A549 treated with AZD2906 at 1 μM for 4 hours (cell line): Measurements from ENCODE around the gene SLC22A17. TPM values are rescaled to one million over a fixed set of nuclear protein-coding genes. Genes with fewer than 3 reads are reported as not detected.

Experiments
- total RNA-seq: library from RNA; stranded (reverse); fragments of 200-300 nt; extraction: Qiagen RNA extraction; gene quantifications from 5 replicates; pipeline ENCODE4 v1.2.3, GENCODE V29; 2022

SLC22A17 gene
- 5.5 to 7.4 TPM (median 6.7 TPM) in 5 replicates for total RNA-seq

DNA sequence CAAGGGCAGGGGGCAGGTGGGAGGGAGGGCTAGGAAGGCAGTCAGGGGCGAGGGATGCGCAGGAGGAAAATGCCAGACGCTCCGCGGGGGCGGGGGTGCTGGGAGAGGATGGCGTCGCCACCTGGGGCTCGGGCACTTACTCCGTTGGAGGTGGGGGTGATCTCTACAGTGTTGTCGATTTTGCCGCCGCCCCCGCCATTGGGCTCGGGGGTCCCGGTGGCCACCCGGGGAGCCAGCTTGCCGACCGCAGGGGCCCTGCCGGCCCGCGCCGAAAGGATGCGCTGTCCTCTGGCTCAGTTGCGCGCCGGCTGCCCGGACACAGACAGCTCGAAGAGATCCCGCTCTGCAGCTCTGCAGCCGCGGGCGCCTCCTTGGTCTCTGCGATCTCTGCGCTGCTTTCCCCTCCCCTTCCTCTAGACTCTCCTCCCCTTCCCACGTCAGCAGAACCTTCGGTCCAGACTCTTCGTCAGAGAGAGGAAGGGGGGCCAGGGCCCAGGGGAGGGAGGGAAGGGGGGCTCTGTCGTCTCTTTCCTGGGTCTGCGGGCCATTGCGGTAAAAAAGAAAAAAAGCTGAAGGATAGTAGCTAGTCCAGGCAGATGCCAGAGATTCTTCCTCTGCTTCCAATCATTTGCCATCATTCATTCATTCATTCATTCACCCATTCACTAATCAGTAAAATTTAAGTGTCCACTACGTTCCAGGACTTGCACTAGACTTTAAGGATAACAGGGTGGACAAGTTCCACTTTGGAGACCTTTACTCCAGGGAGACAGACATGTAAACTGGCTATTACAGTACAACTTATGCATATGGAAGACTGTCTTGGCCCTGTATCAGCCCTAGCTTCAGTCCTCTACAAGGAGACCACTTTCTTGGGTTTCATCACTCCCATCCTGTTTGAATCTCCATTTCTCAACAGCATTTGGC, at the start of gene SLC22A17:
Gene SLC22A17, minus strand, starts transcription at position 382 of the 927 bp plus-strand sequence.

DNA sequence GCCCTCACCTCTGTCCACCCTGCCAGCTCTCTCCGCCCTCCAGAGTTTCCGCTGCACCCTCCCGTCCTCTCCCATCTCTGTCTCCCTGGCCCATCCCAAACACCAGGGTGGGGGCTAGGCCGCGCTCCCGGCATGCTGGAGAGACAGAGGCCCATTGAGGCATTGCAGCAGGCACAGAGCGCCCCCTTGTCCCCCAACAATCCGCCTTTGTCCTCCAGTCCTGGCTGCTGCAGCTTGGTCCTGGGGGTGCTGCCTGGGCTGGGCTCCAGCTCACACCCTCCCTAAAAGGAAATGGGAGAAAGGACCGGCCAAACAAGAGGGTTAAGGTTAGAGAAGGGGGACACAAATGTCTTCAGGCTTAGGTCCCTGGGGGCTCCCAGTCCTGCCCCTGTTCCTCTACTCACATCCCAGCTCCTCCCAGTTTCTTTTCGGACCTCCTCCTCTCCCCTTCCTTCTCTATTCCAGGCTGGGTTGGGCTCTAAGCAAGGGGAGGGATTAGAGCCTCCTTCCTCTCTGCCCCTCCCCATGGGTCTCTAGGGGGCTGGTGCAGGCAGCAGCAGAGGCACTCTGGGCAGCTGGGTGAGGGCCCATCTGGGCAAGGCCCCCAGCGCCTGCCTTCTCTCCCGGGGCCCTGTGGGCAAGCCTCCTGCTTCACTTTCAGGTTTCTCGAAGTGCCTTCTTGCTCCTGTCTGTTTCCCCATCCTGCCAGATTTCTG, 24.0 kb upstream of the SLC22A17 start, which contains the start of gene CMTM5:
Gene CMTM5, plus strand, starts transcription at position 565 of the 716 bp plus-strand sequence. CDS start 206 bp downstream, outside the sequence.

DNA sequence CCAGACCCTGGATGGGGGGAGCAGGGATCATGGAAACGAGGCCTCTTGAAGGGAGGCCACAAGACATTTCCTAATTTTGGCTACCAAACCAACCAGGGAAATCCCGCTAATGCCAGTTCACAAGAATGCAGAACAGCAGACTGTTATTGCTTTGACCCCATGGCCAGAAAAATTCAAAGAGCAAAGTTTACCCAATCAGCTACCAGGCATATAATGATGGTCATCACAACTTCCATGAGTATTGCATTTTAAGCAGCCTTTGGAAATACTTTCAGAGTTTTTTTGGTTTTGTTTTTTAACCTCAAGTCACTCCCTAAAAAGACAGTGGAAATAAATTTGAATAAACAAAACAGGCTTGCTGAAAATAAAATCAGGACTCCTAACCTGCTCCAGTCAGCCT, 19.8 kb upstream of the SLC22A17 start, which contains the start of gene IL25:
Gene IL25, plus strand, starts transcription at position 301 of the 400 bp plus-strand sequence.

DNA sequence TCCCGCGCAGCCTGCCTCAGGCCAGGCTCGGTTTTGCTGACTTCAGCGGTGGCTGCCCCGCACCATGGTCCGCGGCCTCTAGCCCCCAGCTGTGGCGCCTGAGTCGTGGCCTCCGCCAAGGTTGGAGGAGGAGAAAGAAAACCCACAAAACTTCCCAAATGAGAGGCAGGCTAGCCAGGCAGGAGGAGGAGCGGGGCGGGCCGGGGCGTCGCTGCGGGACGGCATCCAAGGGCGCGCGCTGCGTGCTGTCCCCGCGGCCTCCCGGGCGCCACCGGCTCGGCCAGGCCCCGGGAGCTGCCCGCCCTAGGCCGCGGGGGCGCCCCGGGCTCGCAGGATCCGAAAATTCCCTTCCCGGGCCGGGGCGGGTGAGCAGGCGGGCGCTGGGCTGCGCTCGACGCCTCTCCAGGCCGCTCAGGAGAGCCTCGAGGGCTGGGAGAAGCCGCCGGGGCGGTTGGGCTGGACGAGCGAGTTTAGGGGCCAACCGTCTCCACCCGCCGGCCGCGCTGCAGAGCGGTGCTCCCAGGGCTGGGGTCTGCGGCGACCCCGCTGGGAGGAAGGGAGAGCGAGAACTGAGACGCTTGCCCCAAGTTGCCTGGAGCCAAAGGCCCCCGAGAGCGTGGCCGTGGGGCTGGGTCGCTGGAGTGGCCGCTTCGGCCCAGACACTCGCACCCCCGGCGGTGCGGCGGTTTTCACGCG, 12.5 kb upstream of the SLC22A17 start, which contains the start of gene EFS:
Gene EFS, minus strand, starts transcription at position 137 of the 696 bp plus-strand sequence. CDS start 147 bp downstream, outside the sequence.

DNA sequence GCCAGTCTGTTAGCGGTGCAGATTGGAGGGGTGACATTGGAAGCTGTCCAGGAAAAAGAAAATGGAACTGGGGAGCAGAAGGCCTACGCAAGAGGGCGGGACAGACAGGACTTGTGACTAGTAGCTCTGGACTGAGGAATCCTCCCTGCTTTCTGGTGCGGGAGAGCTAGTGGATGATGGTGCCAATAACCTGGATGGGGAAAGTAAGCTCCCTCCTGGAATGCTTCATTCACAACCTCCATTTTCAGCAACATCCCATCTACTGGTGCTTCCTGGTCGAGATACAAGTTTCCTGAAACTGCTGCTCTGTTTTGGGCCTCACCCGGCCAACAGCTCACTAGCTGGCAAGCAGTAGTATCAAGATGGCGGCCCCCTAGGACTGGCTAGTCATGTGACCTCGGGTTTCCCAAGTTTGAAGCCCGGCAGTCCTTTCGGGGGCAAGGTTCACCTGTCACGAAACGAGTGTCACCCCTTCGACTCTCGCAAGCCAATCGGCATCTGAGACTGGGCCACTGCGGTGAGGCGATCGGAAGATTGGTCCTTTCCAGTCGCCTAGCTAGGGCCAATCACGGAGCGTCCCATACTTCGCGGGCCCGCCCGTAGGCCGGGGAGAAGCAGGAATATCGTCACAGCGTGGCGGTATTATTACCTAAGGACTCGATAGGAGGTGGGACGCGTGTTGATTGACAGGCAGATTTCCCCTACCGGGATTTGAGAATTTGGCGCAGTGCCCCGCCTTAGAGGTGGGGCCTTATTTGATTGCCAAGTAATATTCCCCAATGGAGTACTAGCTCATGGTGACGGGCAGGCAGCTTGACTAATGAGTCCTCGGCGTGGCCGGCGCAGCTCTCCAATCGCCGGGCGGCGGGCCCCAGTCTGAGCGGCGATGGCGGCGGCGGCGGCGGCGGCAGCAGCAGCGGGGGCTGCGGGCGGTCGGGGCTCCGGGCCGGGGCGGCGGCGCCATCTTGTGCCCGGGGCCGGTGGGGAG, 31.8 kb downstream of the SLC22A17 start, which contains the start of gene PABPN1:
Gene PABPN1, plus strand, starts transcription at position 874 of the 988 bp plus-strand sequence. Its CDS starts 13 bp downstream, at position 887.

DNA sequence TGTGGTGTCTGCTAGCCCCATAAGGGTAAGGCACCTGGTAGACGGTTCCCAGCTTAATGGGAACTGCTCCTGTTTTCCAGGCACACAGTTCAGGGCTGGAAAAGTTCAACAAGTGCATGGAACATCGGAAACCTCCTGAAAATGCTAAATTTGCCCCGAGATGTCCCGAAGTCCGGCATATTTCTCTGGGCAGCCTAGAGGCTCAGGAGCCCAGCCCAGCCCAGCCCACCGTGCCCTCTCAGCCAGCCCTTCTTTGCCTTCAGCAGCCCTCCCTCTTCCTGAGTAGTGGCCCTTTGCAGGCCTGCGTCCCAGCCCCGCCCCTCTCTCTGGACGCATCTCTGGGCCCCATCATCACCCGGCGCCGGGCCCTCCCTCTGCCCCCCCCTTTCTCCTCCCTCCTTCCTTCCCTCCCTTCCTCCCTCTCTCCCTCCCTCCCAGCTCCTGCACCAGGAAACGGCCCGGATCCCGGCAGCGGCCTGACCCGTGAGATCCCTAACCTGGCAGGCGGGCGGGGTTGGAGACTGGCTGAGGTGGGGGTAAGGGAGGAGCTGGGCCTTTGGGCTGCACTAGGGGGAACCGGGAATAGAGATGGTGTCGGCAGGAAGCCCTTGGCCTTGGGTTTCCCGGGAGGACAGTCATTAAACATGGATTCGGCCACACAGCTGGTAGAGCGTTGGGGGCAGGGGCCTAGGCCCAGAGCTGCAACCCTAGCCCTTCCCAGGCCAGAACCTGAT, 46.1 kb downstream of the SLC22A17 start, which contains the start of gene BCL2L2:
Gene BCL2L2, plus strand, starts transcription at position 422 of the 734 bp plus-strand sequence. CDS start 935 bp downstream, outside the sequence.

DNA sequence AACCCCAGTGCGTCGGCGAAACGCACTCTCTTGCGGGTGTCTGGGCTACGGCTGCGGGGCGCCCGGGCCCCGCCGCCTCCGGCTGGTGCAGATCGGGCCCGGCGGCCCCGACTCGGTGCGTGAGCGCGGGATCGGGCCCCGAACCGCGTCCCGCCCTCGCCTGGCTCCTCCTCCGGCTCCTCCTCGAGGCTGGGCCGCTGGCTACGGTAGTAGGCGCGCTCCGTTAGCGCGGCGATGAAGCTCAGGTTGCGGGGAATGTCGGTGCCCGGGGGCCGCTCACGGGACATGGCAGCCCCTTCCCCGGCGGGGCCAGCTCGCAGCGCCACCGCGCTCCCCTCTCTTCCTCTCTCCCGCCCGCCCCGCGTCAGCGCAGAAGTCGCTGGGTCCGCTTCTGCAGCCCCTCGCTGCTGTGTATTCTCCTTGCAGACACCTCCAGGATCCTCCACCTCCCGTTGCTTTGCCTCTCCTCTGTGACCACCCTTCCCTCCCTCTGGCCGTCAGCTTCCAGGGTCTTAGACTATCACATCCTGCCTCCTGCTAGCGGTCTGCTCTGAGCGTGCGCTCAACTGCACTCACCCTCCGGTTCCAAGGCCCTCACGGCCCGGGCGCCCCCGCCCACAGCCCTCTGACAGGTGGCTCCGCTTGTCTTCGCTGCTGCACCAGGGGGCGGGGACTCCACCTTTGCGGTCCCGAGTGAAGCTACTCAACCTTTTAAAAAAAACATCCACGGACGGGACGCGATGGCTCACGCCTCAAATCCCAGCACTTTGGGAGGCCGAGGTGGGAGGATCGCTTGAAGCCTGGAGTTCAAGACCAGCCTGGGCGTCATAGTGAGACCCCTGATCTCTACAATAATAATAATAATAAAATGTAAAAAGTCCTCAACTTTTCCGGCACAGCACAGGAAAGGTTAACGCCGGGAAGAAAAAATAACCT, 50.1 kb downstream of the SLC22A17 start, which contains the start of gene PPP1R3E:
Gene PPP1R3E, minus strand, starts transcription at position 570 of the 936 bp plus-strand sequence. Its CDS starts 283 bp downstream, at position 287.

Other genes with a start within 250 kb of the SLC22A17 start
- gene CIROP, start 247.9 kb downstream of the SLC22A17 start, total RNA-seq, result not detected in 5 replicates
- gene CEBPE, start 233.6 kb downstream of the SLC22A17 start, total RNA-seq, result 0.06 TPM in 1 of 5 replicates, not detected in the others
- gene SLC7A8, start 169.2 kb downstream of the SLC22A17 start, total RNA-seq, result 1.8 to 2.8 TPM (median 1.9 TPM) in 5 replicates
- not detected in 5 replicates for gene RNF212B, start 115.0 kb downstream of the SLC22A17 start, total RNA-seq
- 7.0 to 11.6 TPM (median 9.3 TPM) in 5 replicates for gene HOMEZ, start 66.8 kb downstream of the SLC22A17 start, total RNA-seq
- gene PPP1R3E, start 50.0 kb downstream of the SLC22A17 start, total RNA-seq, result 2.6 to 3.7 TPM (median 2.8 TPM) in 5 replicates
- 16.2 to 18.1 TPM (median 17.3 TPM) in 5 replicates for gene BCL2L2, start 46.1 kb downstream of the SLC22A17 start, total RNA-seq
- 132 to 144 TPM (median 142 TPM) in 5 replicates for gene PABPN1, start 31.4 kb downstream of the SLC22A17 start, total RNA-seq
- not detected in 5 replicates for gene EFS, start 12.3 kb upstream of the SLC22A17 start, total RNA-seq
- gene IL25, start 19.9 kb upstream of the SLC22A17 start, total RNA-seq, result not detected in 5 replicates
- not detected in 5 replicates for gene CMTM5, start 24.2 kb upstream of the SLC22A17 start, total RNA-seq
- 0.08 to 0.17 TPM (median 0.10 TPM) in 5 replicates for gene MYH6, start 55.4 kb upstream of the SLC22A17 start, total RNA-seq
- 0.01 to 0.02 TPM (median 0.02 TPM) in 4 of 5 replicates, not detected in the other for gene MYH7, start 82.8 kb upstream of the SLC22A17 start, total RNA-seq
- 57.8 to 65.9 TPM (median 60.1 TPM) in 5 replicates for gene NGDN, start 116.8 kb upstream of the SLC22A17 start, total RNA-seq
- 0.35 to 0.95 TPM (median 0.56 TPM) in 5 replicates for gene ZFHX2, start 198.9 kb upstream of the SLC22A17 start, total RNA-seq
- 12.3 to 15.0 TPM (median 12.8 TPM) in 5 replicates for gene THTPA, start 203.4 kb upstream of the SLC22A17 start, total RNA-seq
- gene AP1G2, start 214.9 kb upstream of the SLC22A17 start, total RNA-seq, result 35.3 to 51.0 TPM (median 48.3 TPM) in 5 replicates
- 0.06 to 0.21 TPM (median 0.11 TPM) in 5 replicates for gene JPH4, start 225.9 kb upstream of the SLC22A17 start, total RNA-seq